CD4-positive, alpha-beta T cell treated with Interleukin-1 beta for 1 hour (primary cell): Measurements from ENCODE around the gene LDHAL6B.
"Not testable (repeated sequence)": the region's sequence is repeated elsewhere in the genome, so short reads cannot be mapped to it uniquely, and the experiment has no call there.

Experiments
- DNase-seq, 2 donors: peaks; one replicate each; pipeline ENCODE4 v3.0.0-alpha.2; 2020 to 2022

LDHAL6B gene

DNA sequence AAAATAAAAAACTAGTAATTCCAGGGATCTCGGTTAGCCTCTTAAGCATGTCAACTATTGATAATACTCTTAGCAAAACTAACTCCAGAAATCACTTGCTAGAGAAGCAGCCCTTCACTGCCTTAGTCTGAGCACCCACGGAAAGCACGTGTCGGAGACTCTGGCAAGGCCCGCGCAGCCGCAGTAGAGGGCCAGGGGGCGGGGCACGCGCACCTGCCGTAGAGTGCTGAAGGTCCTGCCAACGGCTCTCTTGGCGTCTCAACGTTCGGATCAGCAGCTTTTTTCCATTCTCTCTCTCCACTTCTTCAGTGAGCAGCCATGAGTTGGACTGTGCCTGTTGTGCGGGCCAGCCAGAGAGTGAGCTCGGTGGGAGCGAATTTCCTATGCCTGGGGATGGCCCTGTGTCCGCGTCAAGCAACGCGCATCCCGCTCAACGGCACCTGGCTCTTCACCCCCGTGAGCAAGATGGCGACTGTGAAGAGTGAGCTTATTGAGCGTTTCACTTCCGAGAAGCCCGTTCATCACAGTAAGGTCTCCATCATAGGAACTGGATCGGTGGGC is at the start of gene LDHAL6B:
Gene LDHAL6B (plus strand): TSS at position 221 of the 561 bp plus-strand sequence. CDS start 98 bp downstream, at position 319.
- DNase-seq = no peak

GRCh38 chr15:59157396-59157795 is 49.2 kb upstream of the LDHAL6B start:
- DNase-seq = no peak

DNA sequence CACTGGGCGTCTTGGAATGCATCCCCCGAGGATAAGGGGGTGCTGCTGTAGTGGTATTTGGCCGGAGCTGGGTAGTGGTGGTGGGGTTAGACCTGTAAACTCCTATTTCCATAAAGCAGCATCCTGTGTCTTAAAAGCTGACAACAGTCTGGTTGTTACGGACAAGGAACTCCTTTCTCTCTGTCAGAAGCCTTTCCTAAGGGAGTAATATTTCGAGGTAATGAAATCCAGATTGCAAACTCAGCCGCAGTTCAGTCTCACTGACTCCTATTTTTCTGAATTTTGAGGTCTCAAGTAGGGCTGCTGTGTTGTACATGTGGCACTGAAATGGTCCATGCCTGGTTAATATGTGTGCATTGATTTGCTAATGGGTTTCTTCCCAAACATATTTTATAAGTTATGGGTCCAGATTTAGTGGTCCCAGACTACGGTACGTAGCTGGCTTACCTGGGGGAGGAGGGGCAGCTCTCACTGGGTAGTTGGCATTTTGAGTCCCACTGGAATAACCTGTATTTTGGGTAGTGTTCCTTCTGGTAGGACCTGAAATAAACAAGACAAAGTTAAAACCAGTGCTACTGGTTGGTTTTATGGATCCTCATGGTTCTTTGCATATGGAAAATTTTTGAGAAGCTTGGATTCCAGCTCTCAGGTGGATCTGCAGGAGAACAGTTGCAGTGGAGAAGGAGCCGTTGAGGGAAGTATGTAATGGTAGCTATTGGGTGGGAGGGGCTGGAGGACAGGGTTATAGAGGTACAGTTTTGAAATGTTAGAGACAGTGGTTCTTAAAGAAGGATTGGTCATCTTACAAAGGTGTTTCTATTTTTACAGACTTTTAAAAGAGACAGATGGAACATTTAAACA is 48.6 kb upstream of the LDHAL6B start:
- no peak for DNase-seq

DNA sequence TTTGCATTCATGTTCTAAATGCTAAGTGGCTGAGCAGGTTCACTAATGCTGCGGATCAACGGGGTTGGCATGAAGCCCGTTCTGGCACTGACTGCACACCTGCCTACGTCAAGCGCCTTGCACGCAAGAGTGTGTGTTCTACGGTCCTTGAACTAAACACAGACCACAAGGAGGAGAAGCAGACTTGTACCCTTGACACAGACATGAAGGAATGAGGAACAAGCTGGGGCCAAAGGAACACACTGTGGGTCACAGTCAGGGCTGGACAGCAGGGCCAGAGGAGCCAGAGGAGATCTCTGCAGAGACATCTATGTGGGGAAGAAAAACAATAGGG is 48.0 kb upstream of the LDHAL6B start:
- DNase-seq = no peak

DNA sequence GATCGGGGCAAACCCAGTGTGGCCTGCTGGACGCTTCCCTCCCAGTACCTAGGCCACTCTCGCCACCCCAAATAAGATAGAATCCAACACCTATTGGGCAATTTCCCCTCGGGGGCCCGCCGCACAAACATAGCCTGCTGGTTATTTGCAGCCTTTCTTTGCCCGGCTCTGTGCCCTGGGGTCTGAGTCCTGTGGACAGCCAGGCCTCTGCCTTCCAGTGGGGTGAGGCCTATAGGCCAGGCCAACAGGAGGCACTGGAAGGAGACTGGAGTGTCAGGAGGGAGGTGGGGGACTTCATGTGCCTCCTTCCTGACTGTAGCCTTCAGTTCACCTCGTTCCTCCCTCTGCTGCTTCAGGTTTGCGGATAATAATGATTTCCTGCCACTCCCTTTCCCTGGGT is 47.4 kb upstream of the LDHAL6B start:
- no peak for DNase-seq

DNA sequence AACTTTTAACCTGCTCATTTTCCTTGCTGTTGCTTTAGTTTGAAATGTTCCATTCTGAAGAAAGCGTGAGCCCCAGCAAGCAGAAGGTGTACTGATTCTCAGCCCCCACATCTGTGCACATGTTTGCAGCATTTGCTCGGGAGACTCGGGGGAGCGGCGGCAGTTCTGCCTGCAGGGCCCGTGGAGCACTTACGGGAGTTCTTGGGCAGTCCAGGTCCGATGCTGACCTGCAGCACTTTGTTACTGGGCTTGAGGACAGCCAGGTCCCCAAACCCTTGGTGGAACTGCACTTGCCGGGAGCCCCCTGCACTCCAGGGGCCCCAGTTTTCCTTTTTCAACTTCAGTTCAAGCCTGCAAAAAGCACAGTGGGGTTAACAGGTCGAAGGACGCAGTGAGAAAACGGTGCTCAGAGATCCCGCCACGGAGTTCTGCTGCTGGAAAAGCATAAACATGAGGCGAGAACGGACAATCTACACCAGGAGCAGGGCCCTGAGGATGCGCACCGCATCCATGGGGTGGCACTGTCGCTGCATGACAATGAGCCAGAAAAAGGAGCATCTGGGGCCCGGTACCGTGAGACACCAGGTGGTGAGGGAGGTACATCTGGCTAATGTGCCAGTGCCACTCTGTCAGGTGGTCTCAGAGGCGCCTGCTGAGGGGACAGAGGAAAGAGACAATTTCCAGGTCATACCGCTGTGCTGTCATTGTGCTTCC is 45.6 kb upstream of the LDHAL6B start:
- no peak for DNase-seq

GRCh38 chr15:59162080-59162479 is 44.6 kb upstream of the LDHAL6B start:
- not testable (repeated sequence) for DNase-seq

GRCh38 chr15:59165726-59166125 is 40.9 kb upstream of the LDHAL6B start:
- no peak for DNase-seq

DNA sequence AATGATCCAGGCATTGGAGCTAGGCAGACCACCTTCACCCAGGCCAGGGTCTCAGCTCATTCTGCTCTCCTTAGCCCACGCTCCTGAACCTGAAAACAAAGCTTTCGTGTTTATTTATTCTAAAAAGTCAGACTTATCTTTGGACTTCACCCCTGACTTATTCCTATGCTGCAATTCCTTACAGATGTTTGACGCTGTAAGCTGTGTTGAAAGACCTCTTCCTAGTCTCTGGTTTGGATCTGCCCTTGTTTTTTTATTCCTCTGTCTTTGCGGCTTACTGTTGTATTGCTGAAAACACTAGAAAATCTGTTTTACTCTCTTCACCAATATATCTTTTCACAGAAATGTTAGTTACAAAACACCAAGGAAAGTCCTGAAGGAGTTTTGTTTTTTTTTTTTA is 40.5 kb upstream of the LDHAL6B start:
- no peak for DNase-seq

DNA sequence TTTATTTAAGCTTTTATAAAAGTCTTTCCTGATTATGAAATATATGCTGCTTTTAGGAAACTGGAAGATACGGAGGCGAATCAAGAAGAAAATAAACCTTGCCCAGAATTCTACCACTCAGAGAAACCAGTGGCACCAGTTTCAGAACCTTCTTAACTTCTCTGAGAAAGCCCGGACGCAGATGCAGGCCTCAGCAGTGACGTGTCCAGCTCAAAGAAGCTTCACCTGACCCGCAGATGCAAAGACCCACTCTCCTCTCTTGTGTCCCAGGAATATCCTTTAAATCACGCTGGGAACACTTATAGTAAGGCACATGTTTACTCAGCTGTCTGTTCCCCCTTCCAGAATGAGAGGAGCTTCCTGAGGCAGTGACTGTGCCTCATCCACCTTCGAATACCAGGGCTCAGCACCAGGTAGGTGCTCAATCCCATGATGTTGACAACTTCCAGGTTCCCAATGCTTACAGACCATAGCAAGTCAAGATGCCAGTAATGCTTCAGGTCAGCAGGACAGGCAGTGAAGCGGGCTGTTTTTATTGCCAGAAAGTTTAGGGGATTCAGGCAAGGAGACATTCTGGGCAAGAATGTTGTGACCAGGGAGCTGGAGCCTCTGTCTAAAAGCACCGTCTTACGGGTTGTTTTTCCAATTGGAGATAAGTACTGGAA is 39.9 kb upstream of the LDHAL6B start:
- DNase-seq = no peak

- no peak for DNase-seq
Measured at GRCh38 chr15:59168536-59168935, 38.1 kb upstream of the LDHAL6B start.

DNA sequence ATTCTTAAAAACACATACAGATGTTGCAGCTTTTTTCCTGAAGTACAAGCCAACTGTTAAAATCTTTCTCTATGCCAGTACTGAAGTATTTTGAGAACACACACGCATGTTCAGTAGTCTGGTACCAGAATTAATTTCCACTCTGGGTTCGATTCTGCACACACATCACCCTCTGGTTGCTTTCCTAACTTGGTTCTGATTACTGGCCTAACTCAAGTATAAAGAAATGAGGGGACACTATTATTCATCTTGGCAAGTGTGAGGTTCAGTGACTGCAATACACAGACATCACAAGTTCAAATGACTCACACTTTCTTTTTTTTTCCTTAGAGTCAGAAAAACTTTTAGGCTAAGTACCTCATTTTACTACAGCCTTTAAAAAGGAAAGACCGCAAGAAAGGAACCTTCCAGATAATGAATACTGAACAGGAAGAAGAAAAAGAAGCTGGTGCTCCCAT is 37.4 kb upstream of the LDHAL6B start:
- DNase-seq = no peak

GRCh38 chr15:59170295-59171066 is 36.2 kb upstream of the LDHAL6B start:
- DNase-seq = no peak

GRCh38 chr15:59171067-59171397 is 35.6 kb upstream of the LDHAL6B start:
- no peak for DNase-seq

DNA sequence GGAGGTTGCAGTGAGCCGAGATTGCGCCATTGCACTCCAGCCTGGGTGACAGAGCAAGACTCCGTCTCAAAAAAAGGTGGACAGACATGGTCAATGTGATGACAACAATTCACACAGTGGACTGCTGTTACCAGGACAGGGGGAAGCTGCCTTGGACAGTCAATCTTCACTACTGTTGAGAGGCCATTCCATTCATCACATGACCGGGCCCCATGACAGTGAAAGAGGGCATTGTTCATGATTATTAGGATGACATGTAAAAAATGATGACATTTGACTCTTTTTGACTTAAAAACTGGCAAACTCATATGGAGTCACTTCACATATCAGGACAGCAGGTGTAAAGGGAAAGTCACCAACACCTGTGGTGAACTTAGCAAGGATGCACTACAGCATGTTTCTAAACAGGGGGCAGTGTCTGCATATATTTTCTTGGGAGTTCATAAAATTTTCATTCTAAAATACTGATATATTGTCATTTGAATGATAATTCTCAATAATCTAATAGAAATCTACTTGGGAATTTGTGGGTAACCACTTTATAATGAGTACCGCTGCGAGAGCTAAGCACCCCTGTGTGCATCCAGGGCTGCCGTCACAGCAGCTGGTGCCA is 34.2 kb upstream of the LDHAL6B start:
- no peak for DNase-seq

DNA sequence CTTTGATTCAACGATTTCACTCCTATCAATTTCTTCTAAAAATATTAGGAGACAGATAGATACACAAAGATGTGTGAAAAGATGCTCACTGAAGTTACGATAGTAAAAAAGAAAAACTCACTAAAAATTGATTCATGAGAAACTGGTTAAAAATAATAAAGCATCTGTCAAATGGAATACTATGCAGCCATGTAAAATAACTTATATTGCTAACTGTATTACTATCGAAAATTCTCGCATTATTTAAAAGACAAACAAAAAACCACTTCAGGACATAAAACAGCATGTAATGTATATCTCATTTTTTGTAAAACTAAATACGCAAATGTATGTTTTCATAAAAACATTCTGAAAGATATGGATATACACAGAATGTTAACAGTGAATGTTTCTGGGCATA is 33.4 kb upstream of the LDHAL6B start:
- DNase-seq = no peak

DNA sequence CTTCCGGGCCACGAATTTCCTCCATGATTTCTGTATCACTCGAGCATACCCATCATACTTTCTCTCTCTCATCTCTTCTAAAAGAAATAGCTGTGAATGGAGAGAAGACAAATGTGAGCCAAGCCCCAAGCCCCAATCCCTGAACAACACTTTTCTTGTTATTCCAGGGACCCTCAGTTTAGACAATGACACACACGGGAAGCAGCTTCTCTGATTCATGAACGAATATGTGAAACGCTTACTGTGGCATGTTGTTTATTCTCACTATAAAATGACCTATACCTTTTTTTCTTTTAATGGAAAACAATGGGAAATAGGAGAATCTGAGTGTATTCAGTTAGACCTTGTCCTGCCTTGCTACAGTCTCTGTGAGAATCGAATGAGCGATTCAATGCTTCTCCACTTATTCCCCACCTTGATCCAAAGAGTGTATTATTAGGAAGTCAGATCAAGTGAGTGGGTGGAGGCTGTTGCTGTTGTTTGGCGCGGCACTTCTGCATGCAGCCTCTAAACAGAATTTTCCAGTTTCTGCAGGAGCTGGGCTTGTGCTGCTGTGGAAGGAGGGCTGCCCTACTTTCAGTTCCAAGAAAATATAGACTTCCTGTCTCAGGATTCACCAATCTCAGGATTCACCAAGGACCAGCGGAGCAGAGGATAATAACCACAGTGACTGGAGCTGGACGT is 32.4 kb upstream of the LDHAL6B start:
- DNase-seq = no peak

- peak; percentile 4 to 36 for DNase-seq
Measured at GRCh38 chr15:59174835-59175831, 31.5 kb upstream of the LDHAL6B start.

DNA sequence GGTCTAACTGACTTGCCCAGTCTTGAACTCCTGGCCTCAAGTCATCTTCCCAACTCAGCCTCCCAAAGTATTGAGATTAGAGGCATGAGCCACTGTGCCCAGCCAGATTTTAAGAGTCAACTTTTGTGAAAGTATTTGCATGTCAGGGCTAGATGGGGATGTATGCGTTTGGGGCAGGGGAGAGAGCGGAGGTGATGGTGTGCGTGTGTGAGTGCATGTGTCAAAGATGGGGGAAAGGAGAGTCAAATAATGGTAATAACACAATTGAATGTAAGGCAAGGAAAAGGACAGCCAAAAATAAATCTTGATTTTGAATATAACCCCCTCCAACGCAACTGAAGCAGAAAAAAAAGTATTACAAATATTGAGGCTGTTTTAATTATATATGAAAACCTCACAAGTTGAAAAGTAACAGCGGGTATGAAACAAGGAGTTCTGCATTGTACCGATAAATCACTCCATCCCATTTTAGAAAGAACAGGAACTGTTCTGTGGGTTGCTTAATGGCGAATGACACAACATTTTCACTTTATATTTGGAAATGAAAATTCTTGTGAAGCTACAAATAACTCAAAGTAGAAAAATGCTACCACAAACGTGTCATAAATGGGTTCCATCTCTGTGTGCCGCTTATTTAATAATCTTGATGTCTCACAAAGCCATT is 29.9 kb upstream of the LDHAL6B start:
- DNase-seq = no peak

DNA sequence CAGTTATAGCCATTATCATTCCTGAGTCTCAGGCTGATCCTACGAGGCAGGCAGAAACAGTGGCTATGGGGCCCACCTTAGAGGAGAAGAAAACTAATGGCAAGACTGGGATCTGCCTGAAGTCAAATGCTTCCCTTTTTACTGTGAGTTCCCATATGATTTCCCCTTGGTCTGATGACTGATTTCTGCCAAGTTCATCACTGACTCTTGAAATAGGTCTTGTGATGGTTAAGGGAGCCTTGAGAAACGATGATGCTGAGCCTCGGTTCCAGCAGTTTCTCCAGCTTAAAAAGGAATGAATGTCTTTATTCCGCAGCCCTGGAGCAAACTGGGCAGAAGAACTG is 29.4 kb upstream of the LDHAL6B start:
- peak in 1 of 2 donors; percentile 15 for DNase-seq
